ENCODE measurements around the gene MBNL2. TPM values are rescaled to one million over a fixed set of nuclear protein-coding genes. Genes with fewer than 3 reads are reported as not detected.

Gene MBNL2
- total RNA-seq, 3 donors from 2014 or later (not counting 1 experiment from before 2014, with no cell fraction given): 30.9 to 38.3 (median 33.1) TPM

DNA sequence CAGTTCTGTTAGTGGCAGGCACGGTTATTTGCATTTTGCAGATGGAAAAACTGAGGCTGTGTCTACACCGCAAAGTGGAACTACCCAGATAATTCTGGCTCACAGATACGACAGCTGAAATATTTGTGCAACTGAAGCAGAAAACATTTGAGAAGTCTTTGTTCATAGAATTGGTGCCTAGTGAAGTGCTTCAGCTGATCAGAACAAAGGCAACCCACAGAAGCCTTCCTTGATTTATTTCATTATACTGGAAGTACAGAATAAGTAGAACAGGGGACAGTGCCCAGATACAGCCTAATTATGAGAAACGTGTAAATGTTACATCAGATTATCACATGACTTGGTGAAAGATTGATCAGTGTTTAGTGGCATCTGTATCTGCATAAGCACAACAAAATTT is 138.5 kb downstream of the MBNL2 start:
- Mint-ChIP-seq H3K4me1 (no peaks in the 10 kb centered on the region), H3K27ac (no peak overlapping the region), H3K9me3 (no peaks in the 10 kb centered on the region), H3K27me3 (ENCODE audit: low read depth in 2 of 2) (no peaks in the 10 kb centered on the region), H3K36me3 (peaks cover 7% of the 10 kb centered on the region), H3K4me3 (no peak overlapping the region)
- H3K9me3 ChIP-seq (ENCODE audit: control insufficient read depth, insufficient read depth, low read length): no peaks in the 10 kb centered on the region
- TF ChIP-seq, protein P1, sequence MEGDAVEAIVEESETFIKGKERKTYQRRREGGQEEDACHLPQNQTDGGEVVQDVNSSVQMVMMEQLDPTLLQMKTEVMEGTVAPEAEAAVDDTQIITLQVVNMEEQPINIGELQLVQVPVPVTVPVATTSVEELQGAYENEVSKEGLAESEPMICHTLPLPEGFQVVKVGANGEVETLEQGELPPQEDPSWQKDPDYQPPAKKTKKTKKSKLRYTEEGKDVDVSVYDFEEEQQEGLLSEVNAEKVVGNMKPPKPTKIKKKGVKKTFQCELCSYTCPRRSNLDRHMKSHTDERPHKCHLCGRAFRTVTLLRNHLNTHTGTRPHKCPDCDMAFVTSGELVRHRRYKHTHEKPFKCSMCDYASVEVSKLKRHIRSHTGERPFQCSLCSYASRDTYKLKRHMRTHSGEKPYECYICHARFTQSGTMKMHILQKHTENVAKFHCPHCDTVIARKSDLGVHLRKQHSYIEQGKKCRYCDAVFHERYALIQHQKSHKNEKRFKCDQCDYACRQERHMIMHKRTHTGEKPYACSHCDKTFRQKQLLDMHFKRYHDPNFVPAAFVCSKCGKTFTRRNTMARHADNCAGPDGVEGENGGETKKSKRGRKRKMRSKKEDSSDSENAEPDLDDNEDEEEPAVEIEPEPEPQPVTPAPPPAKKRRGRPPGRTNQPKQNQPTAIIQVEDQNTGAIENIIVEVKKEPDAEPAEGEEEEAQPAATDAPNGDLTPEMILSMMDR (IDR thresholded peaks at IDR 0.05): no peak
- H3K36me3 ChIP-seq (ENCODE audit: control insufficient read depth, insufficient read depth, low read length): peaks cover 18% of the 10 kb centered on the region
- WGBS (ENCODE audit: insufficient coverage): 87% methylated on average over 4 of the region's 4 CpGs
- ATAC-seq (no peak), DNase-seq (no peak)
- intact Hi-C loops (cut with micrococcal nuclease): loop anchor here (5.0 kb wide), 1 partner anchor 123 kb away; no protein-coding TSS in a partner anchor
- H3K4me3 ChIP-seq (ENCODE audit: low read length): no peak overlapping the region
- no peaks in the 10 kb centered on the region for H3K27me3 ChIP-seq (ENCODE audit: control insufficient read depth, insufficient read depth, low read length)
- H3K27ac ChIP-seq (ENCODE audit: low read length): no peak overlapping the region
- H3K4me1 ChIP-seq (ENCODE audit: control insufficient read depth, insufficient read depth, low read length): no peaks in the 10 kb centered on the region

DNA sequence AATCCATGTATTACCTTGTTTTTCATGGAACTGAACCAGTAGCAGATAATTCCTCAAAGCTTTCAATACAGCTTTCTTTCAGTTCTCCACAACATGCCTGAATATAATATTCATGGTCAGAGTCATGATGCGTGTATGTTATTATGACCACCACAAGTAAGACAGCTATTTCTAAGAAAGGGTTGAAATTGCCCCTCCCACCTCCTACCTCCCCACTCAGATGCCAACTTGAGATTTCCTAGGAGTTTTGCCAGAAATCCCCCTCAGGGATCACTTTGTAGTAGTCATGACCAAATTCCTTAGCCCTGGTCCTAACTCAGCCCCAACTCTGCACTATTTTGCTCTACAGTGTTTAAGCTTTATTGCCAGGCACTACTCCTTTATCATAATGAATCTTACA is 141.9 kb downstream of the MBNL2 start:
- TF ChIP-seq, protein P1 (IDR thresholded peaks at IDR 0.05): no peak
- intact Hi-C loops (cut with micrococcal nuclease): loop anchor here (5.0 kb wide), 1 partner anchor 127 kb away; no protein-coding TSS in a partner anchor
- Histone ChIP-seq H3K36me3 (ENCODE audit: control insufficient read depth, insufficient read depth, low read length) (peaks cover 9% of the 10 kb centered on the region), H3K4me3 (ENCODE audit: low read length) (no peak overlapping the region), H3K27ac (ENCODE audit: low read length) (no peak overlapping the region), H3K9me3 (ENCODE audit: control insufficient read depth, insufficient read depth, low read length) (no peaks in the 10 kb centered on the region), H3K4me1 (ENCODE audit: control insufficient read depth, insufficient read depth, low read length) (peaks cover 8% of the 10 kb centered on the region), H3K27me3 (ENCODE audit: control insufficient read depth, insufficient read depth, low read length) (no peaks in the 10 kb centered on the region)
- H3K4me3 Mint-ChIP-seq: no peak overlapping the region
- WGBS (ENCODE audit: insufficient coverage): 85% methylated on average over 1 of the region's 1 CpG
- H3K27me3 Mint-ChIP-seq (ENCODE audit: low read depth in 2 of 2): no peaks in the 10 kb centered on the region
- H3K9me3 Mint-ChIP-seq: no peaks in the 10 kb centered on the region
- peaks cover 19 to 21% of the 10 kb centered on the region in 2 donors for H3K4me1 Mint-ChIP-seq
- DNase-seq (no peak), ATAC-seq (no peak)
- peaks cover 7% of the 10 kb centered on the region for H3K36me3 Mint-ChIP-seq
- no peak overlapping the region for H3K27ac Mint-ChIP-seq

DNA sequence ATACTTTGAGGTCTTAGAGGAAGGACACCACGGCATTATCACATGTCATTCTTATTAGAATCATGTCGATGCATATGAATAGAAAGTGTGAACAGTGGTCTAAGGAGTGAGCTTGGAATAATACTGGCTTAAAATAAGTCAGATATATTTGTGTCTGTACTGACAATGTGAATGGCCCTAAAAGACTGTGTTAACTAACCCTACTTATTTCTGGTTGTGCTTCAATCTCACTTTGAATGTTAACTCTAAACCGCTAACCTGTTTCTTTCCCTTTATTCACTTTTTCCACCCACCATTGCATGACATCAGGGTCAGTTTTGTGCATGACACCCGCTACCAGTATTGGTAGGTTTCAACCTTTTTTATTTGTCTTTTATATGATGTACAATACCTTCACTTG is 142.7 kb downstream of the MBNL2 start:
- WGBS (ENCODE audit: insufficient coverage): 88% methylated on average over 3 of the region's 4 CpGs
- Histone ChIP-seq H3K36me3 (ENCODE audit: control insufficient read depth, insufficient read depth, low read length) (peaks cover 9% of the 10 kb centered on the region), H3K4me3 (ENCODE audit: low read length) (no peak overlapping the region), H3K27ac (ENCODE audit: low read length) (no peak overlapping the region), H3K27me3 (ENCODE audit: control insufficient read depth, insufficient read depth, low read length) (no peaks in the 10 kb centered on the region), H3K9me3 (ENCODE audit: control insufficient read depth, insufficient read depth, low read length) (no peaks in the 10 kb centered on the region), H3K4me1 (ENCODE audit: control insufficient read depth, insufficient read depth, low read length) (peaks cover 8% of the 10 kb centered on the region)
- peaks cover 27 to 29% of the 10 kb centered on the region in 2 donors for H3K4me1 Mint-ChIP-seq
- H3K36me3 Mint-ChIP-seq: peaks cover 7% of the 10 kb centered on the region
- no peak overlapping the region for H3K27ac Mint-ChIP-seq
- TF ChIP-seq, protein P1 (IDR thresholded peaks at IDR 0.05): no peak
- H3K27me3 Mint-ChIP-seq (ENCODE audit: low read depth in 2 of 2): no peaks in the 10 kb centered on the region
- no peaks in the 10 kb centered on the region for H3K9me3 Mint-ChIP-seq
- DNase-seq (no peak), ATAC-seq (no peak)
- intact Hi-C loops (cut with micrococcal nuclease): loop anchor here (5.0 kb wide), 2 partner anchors 67 to 128 kb away; partner anchors contain the start of gene RAP2A
- no peak overlapping the region for H3K4me3 Mint-ChIP-seq

DNA sequence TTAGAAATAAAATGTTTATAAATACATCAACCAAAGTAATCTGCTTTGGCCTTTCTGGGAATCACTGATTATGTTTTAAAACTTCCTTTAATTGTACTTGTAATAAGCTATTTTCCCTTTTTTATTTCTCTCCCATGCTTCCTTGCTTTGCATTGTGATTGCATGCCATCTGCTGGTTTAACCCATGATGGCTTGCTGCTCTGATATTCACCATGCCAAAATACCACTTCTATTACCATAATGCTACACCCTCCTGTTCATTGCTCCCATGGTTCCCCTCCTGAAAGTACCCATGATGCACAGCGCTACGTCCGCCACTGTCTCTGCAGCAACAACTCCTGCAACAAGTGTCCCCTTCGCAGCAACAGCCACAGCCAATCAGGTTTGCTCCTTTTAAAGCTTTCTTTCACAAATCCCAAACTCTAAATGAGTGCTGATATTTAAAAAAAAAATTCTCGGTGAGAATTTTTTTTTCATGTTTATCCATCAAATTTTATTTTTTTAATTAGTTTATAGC is 144.1 kb downstream of the MBNL2 start:
- 97% methylated on average over 4 of the region's 5 CpGs for WGBS (ENCODE audit: insufficient coverage)
- Histone ChIP-seq H3K4me3 (ENCODE audit: low read length) (no peak overlapping the region), H3K36me3 (ENCODE audit: control insufficient read depth, insufficient read depth, low read length) (peaks cover 6% of the 10 kb centered on the region), H3K4me1 (ENCODE audit: control insufficient read depth, insufficient read depth, low read length) (peaks cover 8% of the 10 kb centered on the region), H3K27me3 (ENCODE audit: control insufficient read depth, insufficient read depth, low read length) (no peaks in the 10 kb centered on the region), H3K9me3 (ENCODE audit: control insufficient read depth, insufficient read depth, low read length) (no peaks in the 10 kb centered on the region), H3K27ac (ENCODE audit: low read length) (no peak overlapping the region)
- Mint-ChIP-seq H3K9me3 (no peaks in the 10 kb centered on the region), H3K27ac (no peak overlapping the region), H3K4me3 (no peak overlapping the region), H3K36me3 (peaks cover 7% of the 10 kb centered on the region), H3K27me3 (ENCODE audit: low read depth in 2 of 2) (no peaks in the 10 kb centered on the region), H3K4me1 (peaks cover 27 to 29% of the 10 kb centered on the region in 2 donors)
- ATAC-seq (no peak), DNase-seq (no peak)
- intact Hi-C loops (cut with micrococcal nuclease): loop anchor here (5.0 kb wide), 1 partner anchor 66 kb away; the partner anchor contains the start of gene RAP2A
- TF ChIP-seq, protein P1 (IDR thresholded peaks at IDR 0.05): no peak
